PC-3 (cell line): ENCODE results near the gene MGAT5. TPM values are rescaled to one million over a fixed set of nuclear protein-coding genes. Genes with fewer than 3 reads are reported as not detected.

Source experiments
- ATAC-seq: fragments of 200-7000 bp; cut with Tn5 transposase; 2 replicates; pipeline ENCODE4 v1.9.1; 2020; ENCODE audit warnings: mild to moderate bottlenecking, moderate library complexity
- BruUV-seq: library from RNA; stranded (reverse); fragments of 400-500 nt; replicated peaks from 2 replicates; lab custom pipeline; 2021; lab: Mats Ljungman, UMichigan
- CTCF ChIA-PET: fragments of 300-600 bp; sonication (Branson Sonifier 250); formaldehyde crosslinking; loops from one replicate; lab custom pipeline; 2022; ENCODE audit warnings: antibody characterized with exemption; lab: Charles Lee
- POLR2A ChIA-PET: fragments of 300-600 bp; sonication (Branson Sonifier 250); formaldehyde crosslinking; loops from one replicate; lab custom pipeline; 2022; ENCODE audit warnings: antibody characterized with exemption; ENCODE audit not compliant: unreplicated experiment; lab: Charles Lee
- DNase-seq: peaks from one replicate; pipeline ENCODE4 v3.0.0-alpha.2; 2015
- H2AFZ ChIP-seq: fragments of 300-600 bp; sonication (generic); 2 replicates; pipeline ENCODE4 v1.6.0; 2016; ENCODE audit warnings: antibody characterized with exemption, low read length
- H3F3A ChIP-seq: fragments of 300-600 bp; sonication (generic); one replicate; pipeline ENCODE4 v1.6.0; 2017; ENCODE audit warnings: antibody characterized with exemption, low read length, control low read depth, mild to moderate bottlenecking; ENCODE audit not compliant: unreplicated experiment
- H3K27ac ChIP-seq: fragments of 300-600 bp; sonication (generic); 2 replicates; pipeline ENCODE4 v1.5.1; 2016; ENCODE audit warnings: mild to moderate bottlenecking, low read length
- H3K27me3 ChIP-seq: fragments of 300-600 bp; sonication (generic); 2 replicates; pipeline ENCODE4 v1.6.1; 2016; ENCODE audit warnings: low read length, mixed read lengths
- H3K36me3 ChIP-seq: fragments of 300-600 bp; sonication (generic); 2 replicates; pipeline ENCODE4 v1.6.1; 2016; ENCODE audit warnings: low read depth, mixed run types, low read length, mixed read lengths
- H3K4me1 ChIP-seq: fragments of 300-600 bp; sonication (generic); 2 replicates; pipeline ENCODE4 v1.5.1; 2016; ENCODE audit warnings: low read length; ENCODE audit not compliant: insufficient read depth
- H3K4me2 ChIP-seq: fragments of 300-600 bp; sonication (generic); 2 replicates; pipeline ENCODE4 v1.6.0; 2016; ENCODE audit warnings: low read length
- H3K4me3 ChIP-seq: fragments of 300-600 bp; sonication (generic); 2 replicates; pipeline ENCODE4 v1.5.1; 2016; ENCODE audit warnings: mild to moderate bottlenecking, low read length, mixed read lengths
- H3K79me2 ChIP-seq: fragments of 300-600 bp; sonication (generic); 2 replicates; pipeline ENCODE4 v1.6.1; 2017; ENCODE audit warnings: low read length, mixed read lengths
- H3K9ac ChIP-seq: fragments of 300-600 bp; sonication (generic); 2 replicates; pipeline ENCODE4 v1.6.0; 2016; ENCODE audit warnings: mild to moderate bottlenecking, low read length
- H3K9me2 ChIP-seq: fragments of 300-600 bp; sonication (generic); replicated peaks from 2 replicates; pipeline ENCODE4 v1.6.1; 2016; ENCODE audit warnings: mixed run types, low read length, mixed read lengths
- H3K9me3 ChIP-seq: fragments of 300-600 bp; sonication (generic); 2 replicates; pipeline ENCODE4 v1.6.1; 2016; ENCODE audit warnings: low read length, mixed read lengths
- H4K20me1 ChIP-seq: fragments of 300-600 bp; sonication (generic); 2 replicates; pipeline ENCODE4 v1.6.1; 2016; ENCODE audit warnings: low read length, mixed read lengths
- CTCF ChIP-seq: fragments of 300-600 bp; sonication (generic); conservative IDR thresholded peaks from 2 replicates; pipeline ENCODE4 v1.5.1; 2017; ENCODE audit warnings: antibody characterized with exemption, low read depth, mild to moderate bottlenecking, low read length
- EZH2 ChIP-seq: fragments of 300-600 bp; sonication (generic); IDR thresholded peaks from one replicate; pipeline ENCODE4 v1.6.1; 2017; ENCODE audit warnings: antibody characterized with exemption, mild to moderate bottlenecking, low read length; ENCODE audit not compliant: unreplicated experiment
- EZH2phosphoT487 ChIP-seq: fragments of 300-600 bp; sonication (generic); IDR thresholded peaks from 2 replicates; pipeline ENCODE4 v1.6.1; 2018; ENCODE audit warnings: mild to moderate bottlenecking, antibody characterized with exemption, low read length, borderline replicate concordance
- intact Hi-C: fragments of 100-400 bp; cut with micrococcal nuclease; formaldehyde crosslinking; loops from 2 replicates; pipeline ENCODE4 v1.9.0; 2023
- total RNA-seq: library from RNA; depleted of rRNA; stranded (reverse); fragments of >200 nt; gene quantifications from 2 replicates; pipeline ENCODE4 v1.2.3, GENCODE V29; 2014

The MGAT5 gene
- total RNA-seq, 1 experiment from 2014 or later, result 33.8 TPM

DNA sequence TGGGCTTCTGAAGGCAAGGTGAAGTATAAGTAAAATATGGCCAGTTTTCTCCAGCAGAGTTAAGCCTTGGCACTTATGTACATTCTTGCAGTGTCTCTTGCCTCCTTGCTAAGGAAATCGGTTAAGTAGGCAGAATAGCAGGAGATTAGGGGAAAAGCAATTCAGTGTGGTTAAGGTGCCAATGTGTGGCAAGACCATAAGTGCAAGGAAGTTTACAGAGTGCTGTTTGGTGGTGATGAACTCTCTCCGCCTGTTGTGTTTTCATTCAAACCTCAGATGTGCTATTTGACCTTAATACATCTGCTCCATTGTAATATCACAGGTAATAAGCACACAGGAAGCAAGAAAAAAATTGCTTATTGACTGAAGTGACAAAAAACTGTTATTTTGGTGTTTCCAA, 156.1 kb downstream of the MGAT5 start:
- TF ChIP-seq EZH2 (no peak), CTCF (no peak), EZH2phosphoT487 (no peak)
- no peak overlapping the region for H3K9ac ChIP-seq
- 0 out of 2 replicates have a peak, but pooled peaks cover 4% of the 10 kb centered on the region for H4K20me1 ChIP-seq
- H3F3A ChIP-seq, result no peaks in the 10 kb centered on the region
- no peaks in the 10 kb centered on the region for H3K79me2 ChIP-seq
- H3K9me3 ChIP-seq, result no peaks in the 10 kb centered on the region
- H3K27me3 ChIP-seq, result no peaks in the 10 kb centered on the region
- no peaks in the 10 kb centered on the region for H3K9me2 ChIP-seq
- ATAC-seq, result no peak
- intact Hi-C loops, result loop anchor here (5.0 kb wide), 2 partner anchors 163 to 523 kb away; no protein-coding TSS in a partner anchor
- POLR2A ChIA-PET, result no interaction called here
- no peak for DNase-seq
- H2AFZ ChIP-seq, result no peak overlapping the region
- CTCF ChIA-PET, result no interaction called here
- peaks cover 48% of the 10 kb centered on the region for H3K4me1 ChIP-seq
- no peak overlapping the region for H3K4me2 ChIP-seq
- no peak overlapping the region for H3K4me3 ChIP-seq
- H3K36me3 ChIP-seq, result no peaks in the 10 kb centered on the region
- H3K27ac ChIP-seq, result no peak overlapping the region
- no TSS peak for BruUV-seq

GRCh38 chr2:134410831-134411231, 157.0 kb downstream of the MGAT5 start:
- ATAC-seq, result no peak
- intact Hi-C loops, result loop anchor here (5.0 kb wide), 2 partner anchors 164 to 524 kb away; no protein-coding TSS in a partner anchor
- Histone ChIP-seq H3K27ac (no peak overlapping the region), H3K4me3 (no peak overlapping the region), H3K4me2 (no peak overlapping the region), H3K79me2 (no peaks in the 10 kb centered on the region), H4K20me1 (0 out of 2 replicates have a peak, but pooled peaks cover 4% of the 10 kb centered on the region), H3F3A (no peaks in the 10 kb centered on the region), H2AFZ (no peak overlapping the region), H3K9me2 (no peaks in the 10 kb centered on the region), H3K9me3 (no peaks in the 10 kb centered on the region), H3K9ac (no peak overlapping the region), H3K4me1 (peaks cover 39% of the 10 kb centered on the region), H3K36me3 (no peaks in the 10 kb centered on the region), H3K27me3 (no peaks in the 10 kb centered on the region)
- ChIA-PET POLR2A (interaction anchor here (0.7 kb wide), 1 partner anchor 22 kb away, joined by 3 read pairs; no protein-coding TSS in a partner anchor), CTCF (interaction anchor here (1.4 to 1.7 kb wide), 2 partner anchors 35 to 40 kb away, joined by 8 to 9 read pairs; no protein-coding TSS in a partner anchor)
- no peak for TF ChIP-seq EZH2
- no peak for TF ChIP-seq EZH2phosphoT487
- TF ChIP-seq CTCF, result no peak
- no TSS peak for BruUV-seq
- no peak for DNase-seq

DNA sequence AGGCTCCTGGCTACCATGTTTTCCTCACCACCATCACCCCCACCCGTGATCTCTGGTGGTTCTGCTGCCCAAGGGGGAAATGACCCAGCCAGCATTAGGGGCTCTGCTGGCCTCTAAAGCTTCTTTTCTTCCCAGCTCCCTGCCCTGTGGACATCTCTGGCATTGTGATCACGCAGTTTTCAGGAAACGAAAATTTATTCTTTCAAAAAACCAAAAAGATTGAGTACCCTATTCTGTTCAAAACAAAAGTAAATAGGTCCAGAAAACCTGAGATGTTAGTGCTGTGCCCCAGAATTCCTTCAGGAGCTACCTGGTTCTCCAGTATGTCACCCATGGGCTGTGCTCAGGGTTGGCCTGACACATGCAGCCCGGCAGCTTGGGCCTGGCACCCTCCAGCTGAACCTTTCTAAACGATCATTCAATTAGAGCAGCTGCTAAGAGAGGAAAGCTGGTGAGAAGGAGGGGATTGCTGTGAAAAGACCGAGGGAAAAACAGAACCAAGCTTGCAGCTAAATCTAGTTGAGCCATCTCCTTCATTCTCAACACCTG, 157.5 kb downstream of the MGAT5 start:
- ChIA-PET CTCF (interaction anchor here (0.5 to 2.0 kb wide), 11 partner anchors 13 to 543 kb away, joined by 3 to 15 read pairs (median 3); no protein-coding TSS in a partner anchor), POLR2A (interaction anchor here (0.6 to 0.7 kb wide), 2 partner anchors 15 to 21 kb away, joined by 3 read pairs; no protein-coding TSS in a partner anchor)
- Histone ChIP-seq H3K4me3 (no peak overlapping the region), H3K9me3 (no peaks in the 10 kb centered on the region), H3K36me3 (no peaks in the 10 kb centered on the region), H4K20me1 (0 out of 2 replicates have a peak, but pooled peaks cover 4% of the 10 kb centered on the region), H3K27ac (no peak overlapping the region), H3K27me3 (no peaks in the 10 kb centered on the region), H3K9ac (no peak overlapping the region), H3F3A (no peaks in the 10 kb centered on the region), H3K9me2 (no peaks in the 10 kb centered on the region), H3K4me1 (peaks cover 36% of the 10 kb centered on the region), H3K79me2 (no peaks in the 10 kb centered on the region), H2AFZ (no peak overlapping the region), H3K4me2 (no peak overlapping the region)
- no peak for ATAC-seq
- no peak for DNase-seq
- no TSS peak for BruUV-seq
- TF ChIP-seq EZH2, result no peak
- TF ChIP-seq CTCF, result no peak
- TF ChIP-seq EZH2phosphoT487, result no peak
- intact Hi-C loops, result loop anchor here (5.0 kb wide), 2 partner anchors 164 to 524 kb away; no protein-coding TSS in a partner anchor
